T-helper 2 cell treated with Interferon-gamma antibody and Interleukin-4, amounts not matched to agents 100 ng/mL and 5 ng/mL, for 36 hours (primary cell): ENCODE data around the gene KCNV2. TPM values are rescaled to one million over a fixed set of nuclear protein-coding genes. Genes with fewer than 3 reads are reported as not detected.

ENCODE experiments used
- intact Hi-C: fragments of 100-400 bp; cut with micrococcal nuclease; formaldehyde crosslinking; loops from one replicate; pipeline ENCODE4 v1.15.1; 2023
- total RNA-seq: library from RNA; stranded (reverse); gene quantifications from 2 replicates; pipeline ENCODE4 v1.2.3, GENCODE V29; 2022

KCNV2 gene
- total RNA-seq, 1 donor from 2014 or later = not detected

DNA sequence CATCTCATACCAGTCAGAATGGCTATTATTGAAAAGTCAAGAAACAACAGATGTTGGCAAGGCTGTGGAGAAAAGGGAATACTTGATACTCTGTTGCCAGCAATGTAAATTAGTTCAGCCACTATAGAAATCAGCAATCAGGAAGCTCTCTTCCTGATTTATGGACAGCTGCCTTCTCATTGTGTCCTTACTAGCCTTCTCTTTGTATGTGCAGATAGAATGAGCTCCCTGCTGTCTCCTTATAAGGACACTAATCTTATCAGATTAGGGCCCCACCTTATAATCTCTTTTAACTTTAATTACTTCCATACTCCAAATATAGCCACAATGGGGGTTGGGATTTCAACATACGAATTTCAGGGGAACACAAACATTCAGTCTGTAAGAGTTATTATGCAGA is 38.0 kb downstream of the KCNV2 start:
- intact Hi-C loops = no loop called here

DNA sequence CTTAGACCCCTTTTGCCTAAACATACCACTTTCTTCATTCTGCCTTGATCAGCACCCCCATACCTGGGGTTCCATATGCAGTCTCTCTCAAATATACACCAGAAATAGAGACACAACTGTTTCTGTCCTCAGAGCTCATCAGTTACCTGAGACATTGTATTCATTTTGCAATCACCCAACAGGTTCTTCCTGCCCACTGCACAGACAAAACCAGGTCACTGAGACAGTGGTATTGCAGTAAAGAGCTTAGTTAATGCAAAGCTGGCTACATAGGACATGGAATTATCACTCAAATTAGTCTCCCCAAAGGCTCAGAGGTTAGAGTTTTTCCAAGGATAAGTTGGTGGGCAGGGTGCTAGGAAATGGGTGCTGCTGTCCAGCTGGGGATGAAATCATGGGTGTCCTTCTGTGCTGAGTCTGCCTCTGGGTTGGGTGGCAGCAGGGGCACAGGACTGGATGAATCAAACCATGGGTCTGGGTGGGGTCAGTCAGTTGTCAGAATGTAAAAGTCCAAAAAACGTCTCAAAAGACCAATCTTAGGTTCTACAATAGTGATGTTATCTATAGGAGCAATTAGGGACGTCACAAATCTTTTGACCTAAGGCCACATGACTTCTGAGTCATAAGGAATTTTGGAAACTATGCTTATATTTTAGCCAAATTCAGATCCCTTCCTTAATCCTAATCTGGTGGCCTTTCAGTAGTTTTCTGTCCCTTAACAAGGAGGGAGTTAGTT is 41.0 kb downstream of the KCNV2 start:
- intact Hi-C loops = no loop called here

DNA sequence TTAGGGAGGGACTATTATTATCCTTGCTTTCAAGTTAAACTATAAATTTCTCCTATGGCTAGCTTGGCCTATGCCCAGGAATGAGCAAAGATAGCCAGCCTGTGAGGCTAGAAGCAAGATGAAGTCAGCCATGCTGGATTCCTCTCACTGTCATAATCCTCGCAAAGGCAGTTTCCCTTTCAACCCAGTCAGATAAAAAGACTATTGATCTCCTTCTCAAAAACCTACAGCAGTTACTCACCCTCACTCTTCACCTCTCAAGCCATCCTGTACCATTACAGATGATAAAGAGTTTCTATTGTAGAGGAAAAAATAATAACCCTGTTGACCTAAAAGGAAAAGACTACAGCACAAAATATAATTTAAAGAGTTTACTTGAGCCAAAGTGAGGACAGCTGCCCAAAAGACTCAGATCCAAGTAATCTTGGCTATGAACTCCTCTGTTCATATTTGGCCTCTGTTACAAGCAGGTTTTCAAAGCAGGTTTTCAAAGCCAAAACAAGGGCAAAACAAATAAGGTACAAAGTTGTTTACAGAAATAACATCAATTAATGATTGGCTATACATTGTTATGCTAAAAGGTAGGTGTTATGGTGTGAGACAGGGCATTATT is 41.7 kb downstream of the KCNV2 start:
- intact Hi-C loops = no loop called here

DNA sequence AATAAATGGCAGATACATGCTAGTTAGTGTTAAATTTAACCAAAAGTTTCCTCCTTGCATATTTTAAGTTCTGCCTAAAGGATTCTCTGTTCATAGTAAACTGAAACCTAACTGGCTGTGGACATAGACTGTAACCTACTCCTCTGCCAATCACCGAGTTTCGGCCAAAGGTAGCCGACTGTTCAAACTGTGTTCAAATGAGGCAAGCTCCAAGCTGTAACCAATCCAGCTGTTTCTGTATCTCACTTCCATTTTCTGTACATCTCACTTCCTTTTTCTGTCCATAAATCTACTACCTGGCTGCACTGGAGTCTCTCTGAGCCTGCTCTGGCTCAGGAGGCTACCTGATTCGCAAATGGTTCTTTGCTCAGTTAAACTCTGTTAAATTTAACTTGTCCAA is 44.1 kb downstream of the KCNV2 start:
- intact Hi-C loops = loop anchor here (5.0 to 10.0 kb wide), 3 partner anchors 81 to 763 kb away; partner anchors contain the start of genes PUM3 and RFX3

DNA sequence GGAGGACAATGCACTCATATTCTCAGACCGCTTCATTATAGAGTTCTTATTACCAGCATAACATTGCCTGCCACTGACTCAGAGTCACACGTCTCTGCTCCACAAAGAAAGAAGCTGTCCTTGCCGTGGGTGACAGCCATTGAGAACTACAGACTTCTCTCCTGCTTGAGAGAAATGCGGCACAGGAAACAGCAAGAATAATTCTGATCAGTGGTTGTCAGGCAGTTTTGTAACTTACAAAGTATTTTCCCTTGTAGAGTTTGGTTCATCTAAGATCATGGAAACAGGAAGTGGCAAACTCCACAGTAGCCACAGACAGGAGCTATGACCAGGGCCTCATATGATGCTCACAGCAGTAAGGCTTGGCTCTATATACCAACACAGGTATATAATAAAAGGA is 47.0 kb downstream of the KCNV2 start:
- intact Hi-C loops = loop anchor here (2.0 to 10.0 kb wide), 4 partner anchors 78 to 760 kb away; partner anchors contain the start of genes PUM3 and RFX3

DNA sequence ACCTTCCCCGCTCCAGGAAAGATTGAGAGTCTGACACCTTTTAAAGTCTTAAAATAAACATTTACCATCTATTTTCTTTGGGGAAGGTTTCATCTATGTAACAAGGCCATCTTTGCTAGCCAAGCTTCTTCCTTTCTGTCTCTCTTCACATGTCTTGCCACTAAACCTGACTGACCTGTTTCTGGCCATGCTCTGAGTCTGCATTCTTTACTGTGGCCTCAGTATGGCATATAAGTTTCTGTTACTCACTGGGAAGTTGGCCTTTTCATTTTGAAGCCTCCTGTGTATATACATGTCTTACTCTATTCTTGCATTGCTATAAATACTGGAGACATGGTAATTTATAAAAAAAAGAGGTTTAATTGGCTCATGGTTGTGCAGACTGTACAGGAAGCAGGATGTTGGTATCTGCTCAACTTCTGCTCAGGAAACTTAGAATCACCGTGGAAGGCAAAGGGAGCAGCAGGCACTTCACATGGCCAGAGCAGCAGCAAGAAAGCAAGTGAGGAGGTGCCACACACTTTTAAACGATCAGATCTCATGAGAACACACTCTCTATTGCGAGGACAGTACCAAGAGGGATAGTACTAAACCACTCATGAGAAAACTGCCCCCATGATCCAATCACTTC is 48.1 kb downstream of the KCNV2 start:
- intact Hi-C loops = loop anchor here (2.0 to 10.0 kb wide), 3 partner anchors 111 to 759 kb away; partner anchors contain the start of gene RFX3

DNA sequence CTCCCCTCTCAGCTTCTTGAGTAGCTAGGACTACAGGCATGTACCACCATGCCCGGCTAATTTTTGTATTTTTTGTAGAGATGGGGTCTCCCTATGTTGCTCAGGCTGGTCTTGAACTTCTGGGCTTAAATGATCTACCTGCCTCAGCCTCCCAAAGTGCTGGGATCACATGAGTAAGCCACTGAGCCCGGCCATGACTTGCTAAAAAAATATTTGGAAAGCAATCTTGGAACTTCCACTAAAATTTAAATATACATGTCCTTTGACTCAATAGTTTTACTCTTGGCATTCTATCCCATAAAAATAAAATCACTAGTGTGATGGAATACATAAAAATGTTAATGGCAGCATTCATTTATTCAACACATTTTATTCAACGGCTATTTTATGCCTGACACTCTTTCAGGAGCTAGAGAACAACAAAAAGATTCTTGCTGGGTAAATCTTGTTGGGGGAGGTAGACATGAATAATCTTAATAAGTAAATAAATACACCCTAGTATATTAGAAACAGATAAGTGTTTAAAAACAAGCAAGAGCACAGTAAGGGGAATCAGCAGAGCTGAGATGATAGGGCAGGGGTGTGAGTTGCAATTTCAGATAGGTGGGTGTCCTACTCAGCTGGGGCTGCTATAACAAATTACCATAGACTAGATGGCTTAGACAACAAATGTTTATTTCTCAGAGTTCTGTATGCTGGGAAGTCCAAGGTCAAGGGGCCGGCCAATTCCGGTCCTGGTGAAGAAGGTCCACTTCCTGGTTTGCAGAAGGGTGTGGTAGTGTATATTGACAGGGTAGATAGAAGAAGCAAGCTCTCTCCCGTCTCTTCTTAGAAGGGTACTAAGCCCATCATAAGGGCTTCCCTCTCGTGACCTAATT is 50.7 kb downstream of the KCNV2 start:
- intact Hi-C loops = loop anchor here (10.0 kb wide), 2 partner anchors 743 to 757 kb away; partner anchors contain the start of gene RFX3

DNA sequence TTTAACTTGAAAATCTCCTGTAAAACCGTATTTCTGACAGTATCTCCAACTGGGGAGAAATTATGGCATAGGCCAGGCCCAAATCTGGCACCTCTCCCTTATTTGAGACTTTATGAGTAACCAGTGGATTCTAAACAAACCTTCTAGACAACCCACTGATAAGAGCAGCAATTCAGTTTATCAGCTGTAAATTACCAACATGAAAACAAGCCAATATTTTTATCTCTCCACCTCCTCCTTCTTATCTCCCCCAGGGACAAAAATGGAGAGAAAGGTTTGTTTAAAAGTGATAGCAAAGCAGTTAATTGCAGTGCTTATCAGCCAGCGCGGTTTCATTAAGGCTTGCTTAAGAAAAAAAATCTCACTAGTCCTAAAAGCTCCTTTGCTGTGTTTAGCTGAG is 53.8 kb downstream of the KCNV2 start:
- intact Hi-C loops = no loop called here

DNA sequence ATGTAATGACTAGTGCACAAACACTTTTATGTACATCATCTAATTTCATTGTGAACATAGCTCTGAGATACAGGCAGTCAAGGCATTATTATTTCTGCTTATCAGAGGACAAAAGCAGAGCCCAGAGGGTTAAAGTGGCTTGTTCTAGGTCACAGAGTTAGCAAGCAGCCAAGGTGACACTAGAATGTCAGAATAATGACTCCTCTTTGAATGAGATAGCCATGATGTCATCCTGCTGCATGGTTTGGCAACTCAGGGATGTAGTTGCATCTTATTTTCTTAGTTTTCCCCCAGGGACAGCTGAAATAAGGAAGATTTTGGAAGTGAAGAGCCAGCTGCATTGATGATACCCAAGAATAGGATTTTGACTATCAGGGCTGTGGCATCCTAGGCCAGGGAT is 54.4 kb downstream of the KCNV2 start:
- intact Hi-C loops = no loop called here

DNA sequence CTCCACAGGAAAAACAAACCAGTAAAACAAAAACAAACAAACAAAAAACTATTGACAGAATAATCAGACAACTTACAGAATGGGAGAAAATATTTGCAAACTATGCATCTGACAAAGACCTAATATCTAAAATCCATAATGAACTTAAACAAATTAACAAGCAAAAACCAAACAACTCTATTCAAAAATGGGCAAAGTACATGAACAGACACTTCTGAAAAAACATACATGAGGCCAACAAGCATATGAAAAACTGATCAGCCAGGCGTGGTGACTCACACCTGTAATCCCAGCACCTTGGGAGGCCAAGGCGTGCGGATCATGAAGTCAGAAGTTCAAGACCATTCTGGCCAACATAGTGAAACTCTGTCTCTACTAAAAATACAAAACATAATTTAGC is 60.1 kb downstream of the KCNV2 start:
- intact Hi-C loops = no loop called here

DNA sequence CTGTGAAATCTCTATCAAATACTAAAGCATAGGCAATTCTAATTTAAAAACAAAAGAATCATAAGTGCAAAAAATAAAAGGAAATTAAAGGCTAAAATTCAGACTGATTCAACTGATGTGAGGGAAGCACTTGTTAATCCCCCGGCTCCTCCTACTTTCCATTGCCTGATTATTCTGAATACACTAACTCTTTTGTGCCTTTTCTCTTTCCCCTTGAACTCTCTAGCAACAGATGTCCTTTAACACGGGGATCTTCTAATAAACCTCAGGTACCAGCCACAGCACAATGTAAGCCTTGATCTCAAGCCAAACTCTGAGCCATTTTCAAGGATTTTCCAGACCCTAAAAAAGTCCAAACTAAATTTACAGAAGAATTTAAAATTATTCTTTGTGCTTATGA is 61.5 kb downstream of the KCNV2 start:
- intact Hi-C loops = no loop called here

Other genes starting within 250 kb of the KCNV2 start
- 4.0 and 4.5 TPM in 2 replicates for gene VLDLR, start 95.7 kb upstream of the KCNV2 start, total RNA-seq
- gene PUM3, start 126.6 kb downstream of the KCNV2 start, total RNA-seq = 71.2 and 84.5 TPM in 2 replicates